LHCN-M2 (cell line): ENCODE measurements around the gene CCDC83. TPM values are rescaled to one million over a fixed set of nuclear protein-coding genes. Genes with fewer than 3 reads are reported as not detected.
"Not testable (repeated sequence)": the region's sequence is repeated elsewhere in the genome, so short reads cannot be mapped to it uniquely, and the experiment has no call there.

Source experiments
- DNase-seq: peaks from one replicate; pipeline ENCODE4 v3.0.0-alpha.2; 2012; ENCODE audit warnings: low read depth
- total RNA-seq: library from RNA; depleted of rRNA; stranded (reverse); fragments of >200 nt; gene quantifications from 2 replicates; pipeline ENCODE4 v1.2.3, GENCODE V29; 2014

Gene CCDC83
- total RNA-seq, 1 experiment from 2014 or later = 0.06 TPM

GRCh38 chr11:85939099-85940015, 84.2 kb downstream of the CCDC83 start:
- no peak for DNase-seq

- peak; percentile 61 for DNase-seq
Measured at GRCh38 chr11:85941380-85941973, 86.3 kb downstream of the CCDC83 start.

GRCh38 chr11:85945296-85945695, 90.1 kb downstream of the CCDC83 start:
- no peak for DNase-seq

DNA sequence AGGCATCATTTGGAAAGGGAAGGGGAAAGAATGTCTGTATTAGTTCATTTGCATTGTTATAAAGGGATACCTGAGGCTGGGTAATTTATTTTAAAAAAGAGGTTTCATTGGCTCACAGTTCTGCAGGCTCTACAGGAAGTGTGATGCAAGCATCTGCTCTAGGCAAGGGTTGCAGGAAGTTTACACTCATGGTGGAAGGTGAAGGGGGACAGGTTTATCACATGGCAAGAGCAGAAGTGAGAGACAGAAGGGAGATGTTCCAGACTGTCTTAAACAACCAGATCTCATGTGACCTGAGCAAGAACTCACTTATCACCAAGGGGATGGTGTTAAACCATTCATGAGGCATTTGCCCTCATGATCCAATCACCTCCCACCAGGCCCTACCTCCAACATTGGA, 90.6 kb downstream of the CCDC83 start:
- no peak for DNase-seq

GRCh38 chr11:85946221-85946620, 91.0 kb downstream of the CCDC83 start:
- DNase-seq = no peak

GRCh38 chr11:85947431-85948272, 92.5 kb downstream of the CCDC83 start:
- DNase-seq = peak; percentile 81

- no peak for DNase-seq
Measured at GRCh38 chr11:85948884-85949283, 93.7 kb downstream of the CCDC83 start.

- DNase-seq = no peak
Measured at GRCh38 chr11:85949798-85950197, 94.6 kb downstream of the CCDC83 start.

DNA sequence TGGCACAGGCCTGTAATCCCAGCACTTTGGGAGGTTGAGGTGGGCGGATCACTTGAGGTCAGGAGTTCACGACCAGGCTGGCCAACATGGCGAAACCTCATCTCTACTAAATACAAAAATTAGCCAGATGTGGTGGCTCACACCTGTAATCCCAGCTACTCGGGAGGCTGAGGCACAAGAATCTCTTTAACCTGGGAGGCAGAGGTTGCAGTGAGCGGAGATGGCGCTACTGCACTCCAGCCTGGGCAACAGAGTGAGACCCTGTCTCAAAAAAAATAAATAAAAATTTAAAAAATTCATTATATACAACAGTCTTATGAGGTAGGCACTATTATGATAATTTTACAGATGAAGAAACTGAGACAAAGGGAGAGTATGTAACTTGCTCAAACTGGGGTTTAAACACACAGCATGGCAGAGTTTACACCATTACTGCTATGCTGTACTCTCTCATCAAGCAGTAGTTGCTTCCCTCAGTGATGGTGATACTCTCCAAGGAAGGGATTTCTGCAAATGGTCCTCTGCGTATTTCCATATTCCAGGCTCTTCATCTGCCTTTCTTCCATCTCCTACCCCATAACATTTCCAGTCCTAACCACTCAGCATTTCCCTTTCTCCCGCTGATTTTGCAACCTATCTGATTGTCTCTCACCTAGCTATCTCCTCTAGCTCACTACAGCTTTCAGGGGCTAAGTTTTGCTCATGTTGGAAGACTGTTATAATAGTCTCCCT, 95.3 kb downstream of the CCDC83 start:
- no peak for DNase-seq

DNA sequence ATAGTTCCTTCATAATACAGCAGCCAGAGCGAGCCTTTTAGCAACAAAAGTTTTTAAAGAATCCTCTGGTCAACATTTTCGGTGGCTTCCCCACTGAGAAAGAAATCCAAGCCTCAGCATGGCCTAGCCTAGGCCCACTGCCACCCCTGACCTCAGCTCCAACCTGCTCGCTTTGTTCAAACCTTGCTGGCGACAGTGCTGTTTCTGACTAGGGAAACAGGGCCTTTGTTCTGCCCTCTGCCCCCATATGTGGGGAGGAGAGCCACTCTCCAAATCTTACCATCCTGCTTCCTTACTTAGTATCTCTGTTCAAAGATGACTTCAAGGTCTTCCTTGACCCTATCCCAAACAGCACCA, 95.8 kb downstream of the CCDC83 start:
- no peak for DNase-seq

GRCh38 chr11:85951428-85952107, 96.4 kb downstream of the CCDC83 start:
- no peak for DNase-seq

- DNase-seq = not testable (repeated sequence)
Measured at GRCh38 chr11:85952108-85952485, 96.9 kb downstream of the CCDC83 start.

GRCh38 chr11:85953491-85954143, 98.4 kb downstream of the CCDC83 start:
- DNase-seq = peak; percentile 41

GRCh38 chr11:85955531-85955930, 100.3 kb downstream of the CCDC83 start:
- peak; percentile 59 for DNase-seq

DNA sequence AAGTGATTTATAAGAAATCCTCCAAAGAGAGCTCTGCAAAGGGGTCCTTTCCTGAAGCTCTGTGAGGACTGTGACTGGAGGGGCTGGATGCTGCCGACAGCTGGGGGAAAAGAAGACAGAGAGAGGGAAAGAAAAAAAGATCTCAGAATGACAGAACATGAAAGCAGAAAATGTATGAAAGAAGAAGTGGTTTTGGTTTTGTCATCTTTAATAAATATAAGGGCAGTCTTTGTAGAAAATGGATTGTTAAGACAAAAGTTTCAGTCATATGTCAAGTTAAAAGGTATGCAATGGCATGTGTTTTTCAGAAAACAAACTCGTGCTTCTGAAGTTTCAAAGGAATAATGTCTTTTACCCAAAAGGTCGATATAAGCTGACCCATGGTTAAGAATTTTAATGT, 105.5 kb downstream of the CCDC83 start:
- no peak for DNase-seq

DNA sequence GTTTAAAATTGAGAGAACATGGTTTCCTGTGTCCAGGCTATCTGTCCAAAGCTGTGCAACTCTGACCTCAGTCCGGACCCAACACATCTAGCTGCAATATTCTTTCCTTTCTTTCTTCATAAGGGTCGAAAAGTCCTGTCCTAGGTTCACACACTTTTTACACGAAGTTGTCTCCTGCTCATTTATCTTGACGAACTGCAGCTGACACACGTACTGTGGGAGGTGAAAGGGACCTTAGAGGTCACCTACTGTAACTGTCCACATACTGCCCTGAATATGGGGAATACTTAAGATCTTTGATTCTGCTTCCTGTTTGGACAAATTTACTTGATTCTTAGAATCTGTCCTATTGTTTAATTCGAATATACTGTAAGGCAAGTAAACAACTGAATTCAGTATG, 105.9 kb downstream of the CCDC83 start:
- no peak for DNase-seq

DNA sequence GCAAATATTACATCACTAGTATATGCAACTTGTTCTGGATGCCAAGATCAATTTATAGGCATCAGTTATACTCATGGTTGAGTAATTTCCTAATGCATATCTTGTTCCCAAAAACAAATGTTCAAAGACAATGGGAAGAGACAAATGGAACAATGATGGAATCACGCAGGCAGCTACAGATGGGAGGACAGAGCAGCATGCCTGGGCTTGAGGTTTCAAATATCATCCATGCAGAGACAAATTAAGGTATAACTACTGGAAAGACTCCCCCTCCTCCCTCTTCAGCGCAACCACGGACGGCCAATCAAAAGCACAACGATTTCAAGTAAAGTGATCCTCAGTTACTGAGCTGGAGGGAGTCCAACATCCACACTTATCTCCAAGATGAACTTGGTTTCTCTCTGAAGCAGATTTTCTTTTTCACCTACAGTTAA, 106.8 kb downstream of the CCDC83 start:
- peak; percentile 40 for DNase-seq

- peak; percentile 71 for DNase-seq
Measured at GRCh38 chr11:85965202-85965601, 110.0 kb downstream of the CCDC83 start.

DNA sequence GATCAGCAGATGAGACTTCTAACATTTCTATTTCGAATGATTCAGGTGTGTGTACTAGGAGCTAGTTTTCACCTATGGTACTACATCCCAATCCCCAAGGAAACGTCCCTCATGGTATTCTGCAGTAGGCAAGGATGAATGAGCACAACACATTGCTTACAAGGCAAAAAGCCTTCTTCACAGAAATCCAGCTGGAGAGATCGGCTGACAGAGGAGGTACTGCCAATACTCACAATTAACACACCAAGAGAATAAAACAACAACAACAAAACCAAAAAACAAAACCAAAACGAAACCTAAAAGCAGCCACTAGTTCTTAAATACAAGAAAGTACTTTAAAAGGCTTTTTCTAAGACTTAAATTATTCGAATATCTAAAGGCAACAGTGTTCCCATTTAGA, 112.3 kb downstream of the CCDC83 start:
- DNase-seq = no peak
